SK-N-SH (cell line): ENCODE results near the gene RIOK3. TPM values are rescaled to one million over a fixed set of nuclear protein-coding genes. Genes with fewer than 3 reads are reported as not detected.

Source experiments
- CTCF ChIA-PET: fragments of 300-600, 350-600 bp; formaldehyde crosslinking; extraction: SDS; loops from one replicate; lab custom pipeline; 2021; lab: Yijun Ruan, JAX
- POLR2A ChIA-PET: fragments of 350-600 bp; sonication (Branson Sonifier 250); formaldehyde crosslinking; extraction: SDS; loops from one replicate; lab custom pipeline; 2020; ENCODE audit warnings: antibody characterized with exemption, inconsistent platforms; lab: Yijun Ruan, JAX
- DNase-seq: peaks from one replicate; pipeline ENCODE4 v3.0.0; 2012
- H2AFZ ChIP-seq: fragments of 200-600 bp; sonication (generic); 2 replicates; pipeline ENCODE4 v1.8.1; 2016; ENCODE audit warnings: antibody characterized with exemption, mild to moderate bottlenecking, low read depth
- H3F3A ChIP-seq: fragments of 200-600 bp; sonication (generic); replicated peaks from 2 replicates; pipeline ENCODE3; 2016; ENCODE audit warnings: antibody characterized with exemption, mild to moderate bottlenecking; ENCODE audit not compliant: insufficient read depth
- H3K27ac ChIP-seq, 2 experiments: fragments of 200-500 bp in 1 of 2; fragments of 200-600 bp in 1 of 2; sonication (Bioruptor generic) in 1 of 2; sonication (generic), shearing (Covaris generic) in 1 of 2; 2 replicates each; pipeline versions ENCODE4 v1.5.1 to v1.6.1; 2014 to 2016; ENCODE audit warnings: low read depth in 2 of 2, inconsistent platforms in 1 of 2, low read length in 1 of 2, mild to moderate bottlenecking in 1 of 2, mixed read lengths in 1 of 2
- H3K27me3 ChIP-seq: fragments of 200-600 bp; sonication (generic), shearing (Covaris generic); 2 replicates; pipeline ENCODE4 v1.6.1; 2016; ENCODE audit warnings: mixed run types; ENCODE audit not compliant: insufficient read depth
- H3K36me3 ChIP-seq, 2 experiments: fragments of 200-500 bp in 1 of 2; fragments of 200-600 bp in 1 of 2; sonication (Bioruptor generic) in 1 of 2; sonication (generic) in 1 of 2; replicated peaks in 1 of 2; 2 replicates each; pipeline versions ENCODE3 to v1.5.1; 2014 to 2016; ENCODE audit warnings: low read length in 1 of 2, mild to moderate bottlenecking in 1 of 2; ENCODE audit not compliant: insufficient read depth in 2 of 2, control insufficient read depth in 1 of 2
- H3K4me1 ChIP-seq, 2 experiments: fragments of 200-500 bp in 1 of 2; fragments of 200-600 bp in 1 of 2; sonication (Bioruptor generic) in 1 of 2; sonication (generic), shearing (Covaris generic) in 1 of 2; 2 replicates each; pipeline versions ENCODE4 v1.5.1 to v1.6.1; 2014 to 2016; ENCODE audit warnings: low read depth in 1 of 2, low read length in 1 of 2, mixed run types in 1 of 2; ENCODE audit not compliant: insufficient read depth in 2 of 2, control insufficient read depth in 1 of 2
- H3K4me2 ChIP-seq: fragments of 200-600 bp; sonication (generic), shearing (Covaris generic); 2 replicates; pipeline ENCODE4 v1.6.1; 2017; ENCODE audit warnings: mixed run types
- H3K4me3 ChIP-seq, 2 experiments: fragments of 200-500 bp in 1 of 2; fragments of 200-600 bp in 1 of 2; sonication (Bioruptor generic) in 1 of 2; sonication (generic), shearing (Covaris generic) in 1 of 2; 2 replicates each; pipeline versions ENCODE4 v1.5.1 to v1.8.1; 2014 to 2016; ENCODE audit warnings: low read depth in 2 of 2, inconsistent platforms in 1 of 2, low read length in 1 of 2, mild to moderate bottlenecking in 1 of 2, mixed read lengths in 1 of 2, moderate library complexity in 1 of 2
- H3K79me2 ChIP-seq: fragments of 200-600 bp; sonication (generic); 2 replicates; pipeline ENCODE4 v1.8.1; 2017; ENCODE audit warnings: mild to moderate bottlenecking; ENCODE audit not compliant: insufficient read depth
- H3K9ac ChIP-seq: fragments of 200-600 bp; sonication (generic); 2 replicates; pipeline ENCODE4 v1.6.1; 2017; ENCODE audit warnings: mixed run types
- H3K9me2 ChIP-seq: fragments of 200-600 bp; sonication (generic); 2 replicates; pipeline ENCODE4 v1.6.1; 2017; ENCODE audit warnings: mixed run types
- H3K9me3 ChIP-seq: fragments of 200-600 bp; sonication (generic); 2 replicates; pipeline ENCODE4 v1.6.1; 2017; ENCODE audit warnings: mixed run types, mild to moderate bottlenecking, moderate library complexity
- H4K20me1 ChIP-seq: fragments of 200-600 bp; sonication (generic); 2 replicates; pipeline ENCODE4 v1.6.1; 2017; ENCODE audit warnings: mild to moderate bottlenecking, mixed run types; ENCODE audit not compliant: insufficient read depth
- ELF1 ChIP-seq: IDR thresholded peaks from 2 replicates; pipeline ENCODE4 v1.4.0; 2012
- EZH2phosphoT487 ChIP-seq: fragments of 200-600 bp; sonication (generic); IDR thresholded peaks from 2 replicates; pipeline ENCODE4 v1.6.1; 2017; ENCODE audit warnings: low read depth, mixed run types, mild to moderate bottlenecking, antibody characterized with exemption, moderate library complexity, borderline replicate concordance
- FOSL2 ChIP-seq: IDR thresholded peaks from 2 replicates; pipeline ENCODE4 v1.4.0; 2012; ENCODE audit warnings: low read depth, mild to moderate bottlenecking, moderate library complexity, borderline replicate concordance
- FOXJ3 ChIP-seq: sonication (generic); formaldehyde crosslinking; IDR thresholded peaks from 2 replicates; pipeline ENCODE4 v1.5.1; 2020; ENCODE audit warnings: mild to moderate bottlenecking, missing genetic modification reagents
- JUND ChIP-seq: IDR thresholded peaks from 2 replicates; pipeline ENCODE4 v1.4.0; 2012
- MAX ChIP-seq: IDR thresholded peaks from 2 replicates; pipeline ENCODE4 v1.4.0; 2012; ENCODE audit warnings: low read depth
- MXI1 ChIP-seq: IDR thresholded peaks from 2 replicates; pipeline ENCODE4 v1.6.1; 2012; ENCODE audit warnings: mild to moderate bottlenecking, low read depth, low read length, improper control_type of control experiment
- POLR2AphosphoS5 ChIP-seq: IDR thresholded peaks from 2 replicates; pipeline ENCODE4 v1.6.1; 2012; ENCODE audit warnings: low read depth, low read length
- RAD21 ChIP-seq: IDR thresholded peaks from 2 replicates; pipeline ENCODE4 v1.6.1; 2012; ENCODE audit warnings: mild to moderate bottlenecking, low read length
- REST ChIP-seq: IDR thresholded peaks from 2 replicates; pipeline ENCODE4 v1.6.1; 2012; ENCODE audit warnings: mild to moderate bottlenecking, low read depth, low read length, moderate library complexity
- RXRA ChIP-seq: IDR thresholded peaks from 2 replicates; pipeline ENCODE4 v1.4.0; 2012; ENCODE audit warnings: low read depth, mild to moderate bottlenecking, borderline replicate concordance
- SMC3 ChIP-seq: IDR thresholded peaks from 2 replicates; pipeline ENCODE4 v1.6.1; 2012; ENCODE audit warnings: low read depth, low read length, improper control_type of control experiment
- TAF1 ChIP-seq: IDR thresholded peaks from 2 replicates; pipeline ENCODE4 v1.6.1; 2012; ENCODE audit warnings: low read depth, mild to moderate bottlenecking, low read length, moderate library complexity, borderline replicate concordance
- TEAD4 ChIP-seq: IDR thresholded peaks from 2 replicates; pipeline ENCODE4 v1.4.0; 2012; ENCODE audit warnings: mild to moderate bottlenecking, borderline replicate concordance; ENCODE audit not compliant: insufficient read depth
- ZBTB33 ChIP-seq: IDR thresholded peaks from 2 replicates; pipeline ENCODE4 v1.4.0; 2012; ENCODE audit warnings: low read depth, borderline replicate concordance
- WGBS: methylation state at CpG from one replicate; pipeline ENCODE4 v1.1.6; 2017; ENCODE audit warnings: low lambda C conversion rate; 5-methylcytosine and 5-hydroxymethylcytosine counted together
- polyA plus RNA-seq, 3 experiments: library from polyadenylated mRNA; depleted of rRNA; stranded (reverse); fragments of >200 nt; gene quantifications; 2 replicates each; pipeline ENCODE4 v1.2.3, GENCODE V29; 2012
- TF ChIP-seq, protein P1 (sequence below): fragments of 150-350 bp; IDR thresholded peaks from 2 replicates; pipeline ENCODE4 v1.6.1; 2016; ENCODE audit warnings: mild to moderate bottlenecking, low read depth, low read length
- TF ChIP-seq, protein P2 (sequence below): IDR thresholded peaks from 2 replicates; pipeline ENCODE4 v1.4.0; 2012; ENCODE audit warnings: low read depth, borderline replicate concordance
- TF ChIP-seq, protein P3 (sequence below): fragments of 200-600 bp; sonication (generic); IDR thresholded peaks from 2 replicates; pipeline ENCODE4 v1.6.1; 2017; ENCODE audit warnings: antibody characterized with exemption, mild to moderate bottlenecking, moderate library complexity

The RIOK3 gene
- polyA plus RNA-seq, 1 of the 3 experiments (the other 2 are of a cell fraction): 12.3 TPM

GRCh38 chr18:23453680-23454058 is 582 bp downstream of the RIOK3 start:
- Histone ChIP-seq H4K20me1 (peaks cover 47% of the 10 kb centered on the region), H3K4me2 (peak overlapping the region; percentile 83), H3K27me3 (no peaks in the 10 kb centered on the region), H3K36me3 (peaks cover 0 to 8% of the 10 kb centered on the region in 2 experiments), H3K4me1 (peaks cover 0 to 4% of the 10 kb centered on the region in 2 experiments; a peak in 2 of 4 replicates), H3K9me3 (no peaks in the 10 kb centered on the region), H3K9ac (peak overlapping the region; percentile 81), H3K27ac (peak overlapping the region; percentile 64 to 66), H3K79me2 (peaks cover 56% of the 10 kb centered on the region), H2AFZ (peak overlapping the region; percentile 94), H3K9me2 (no peaks in the 10 kb centered on the region), H3K4me3 (peak overlapping the region; percentile 85 to 90), H3F3A (no peaks in the 10 kb centered on the region)
- ChIA-PET POLR2A (no interaction called here), CTCF (interaction anchor here (0.7 to 0.8 kb wide), 2 partner anchors 320 to 322 kb away, joined by 3 read pairs; no protein-coding TSS in a partner anchor)
- no peak for DNase-seq
- TF ChIP-seq FOXJ3 (CRISPR knock-in tag): no peak
- TF ChIP-seq RAD21: no peak
- TF ChIP-seq ELF1: no peak
- TF ChIP-seq REST: no peak
- no peak for TF ChIP-seq ZBTB33
- TF ChIP-seq, protein P1, sequence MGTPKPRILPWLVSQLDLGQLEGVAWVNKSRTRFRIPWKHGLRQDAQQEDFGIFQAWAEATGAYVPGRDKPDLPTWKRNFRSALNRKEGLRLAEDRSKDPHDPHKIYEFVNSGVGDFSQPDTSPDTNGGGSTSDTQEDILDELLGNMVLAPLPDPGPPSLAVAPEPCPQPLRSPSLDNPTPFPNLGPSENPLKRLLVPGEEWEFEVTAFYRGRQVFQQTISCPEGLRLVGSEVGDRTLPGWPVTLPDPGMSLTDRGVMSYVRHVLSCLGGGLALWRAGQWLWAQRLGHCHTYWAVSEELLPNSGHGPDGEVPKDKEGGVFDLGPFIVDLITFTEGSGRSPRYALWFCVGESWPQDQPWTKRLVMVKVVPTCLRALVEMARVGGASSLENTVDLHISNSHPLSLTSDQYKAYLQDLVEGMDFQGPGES: no peak
- TF ChIP-seq, protein P2, sequence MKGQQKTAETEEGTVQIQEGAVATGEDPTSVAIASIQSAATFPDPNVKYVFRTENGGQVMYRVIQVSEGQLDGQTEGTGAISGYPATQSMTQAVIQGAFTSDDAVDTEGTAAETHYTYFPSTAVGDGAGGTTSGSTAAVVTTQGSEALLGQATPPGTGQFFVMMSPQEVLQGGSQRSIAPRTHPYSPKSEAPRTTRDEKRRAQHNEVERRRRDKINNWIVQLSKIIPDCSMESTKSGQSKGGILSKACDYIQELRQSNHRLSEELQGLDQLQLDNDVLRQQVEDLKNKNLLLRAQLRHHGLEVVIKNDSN: no peak
- no peak for TF ChIP-seq RXRA
- no peak for TF ChIP-seq MAX
- no peak for TF ChIP-seq FOSL2
- no peak for TF ChIP-seq POLR2AphosphoS5
- TF ChIP-seq TAF1: no peak
- TF ChIP-seq, protein P3, sequence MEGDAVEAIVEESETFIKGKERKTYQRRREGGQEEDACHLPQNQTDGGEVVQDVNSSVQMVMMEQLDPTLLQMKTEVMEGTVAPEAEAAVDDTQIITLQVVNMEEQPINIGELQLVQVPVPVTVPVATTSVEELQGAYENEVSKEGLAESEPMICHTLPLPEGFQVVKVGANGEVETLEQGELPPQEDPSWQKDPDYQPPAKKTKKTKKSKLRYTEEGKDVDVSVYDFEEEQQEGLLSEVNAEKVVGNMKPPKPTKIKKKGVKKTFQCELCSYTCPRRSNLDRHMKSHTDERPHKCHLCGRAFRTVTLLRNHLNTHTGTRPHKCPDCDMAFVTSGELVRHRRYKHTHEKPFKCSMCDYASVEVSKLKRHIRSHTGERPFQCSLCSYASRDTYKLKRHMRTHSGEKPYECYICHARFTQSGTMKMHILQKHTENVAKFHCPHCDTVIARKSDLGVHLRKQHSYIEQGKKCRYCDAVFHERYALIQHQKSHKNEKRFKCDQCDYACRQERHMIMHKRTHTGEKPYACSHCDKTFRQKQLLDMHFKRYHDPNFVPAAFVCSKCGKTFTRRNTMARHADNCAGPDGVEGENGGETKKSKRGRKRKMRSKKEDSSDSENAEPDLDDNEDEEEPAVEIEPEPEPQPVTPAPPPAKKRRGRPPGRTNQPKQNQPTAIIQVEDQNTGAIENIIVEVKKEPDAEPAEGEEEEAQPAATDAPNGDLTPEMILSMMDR: no peak
- TF ChIP-seq EZH2phosphoT487: no peak
- no peak for TF ChIP-seq MXI1
- no peak for TF ChIP-seq TEAD4
- TF ChIP-seq SMC3: no peak
- TF ChIP-seq JUND: no peak
- WGBS: 1% methylated on average over 11 of the region's 11 CpGs
